22Rv1 (cell line): ENCODE measurements around the gene UNC5C.

Experiments used
- CTCF ChIP-seq: fragments of 450-650 bp; IDR thresholded peaks from 2 replicates; pipeline ENCODE4 v1.5.1; 2017; ENCODE audit warnings: mild to moderate bottlenecking
- ZFX ChIP-seq: fragments of 450-650 bp; IDR thresholded peaks from 2 replicates; pipeline ENCODE4 v1.6.1; 2017; ENCODE audit warnings: antibody characterized with exemption, borderline replicate concordance

- TF ChIP-seq CTCF (no peak), ZFX (no peak)
Observed at GRCh38 chr4:95158626-95159025, 390.1 kb downstream of the UNC5C start.
